Fibroblast of mammary gland (primary cell): Measurements from ENCODE around the gene EFNA4.

Experiments
- DNase-seq: peaks from one replicate; pipeline ENCODE4 v3.0.0-alpha.2; 2010; ENCODE audit warnings: low read depth
- H3K4me3 ChIP-seq: 2 replicates; pipeline ENCODE4 v1.5.1; 2011; ENCODE audit warnings: low read depth, mild to moderate bottlenecking, low read length, moderate library complexity; ENCODE audit not compliant: control insufficient read depth
- TF ChIP-seq, protein P1 (sequence below): conservative IDR thresholded peaks from 2 replicates; pipeline ENCODE4 v1.5.1; 2011; ENCODE audit warnings: low read depth, low read length, inconsistent platforms; ENCODE audit not compliant: control insufficient read depth, insufficient read depth

Gene EFNA4

DNA sequence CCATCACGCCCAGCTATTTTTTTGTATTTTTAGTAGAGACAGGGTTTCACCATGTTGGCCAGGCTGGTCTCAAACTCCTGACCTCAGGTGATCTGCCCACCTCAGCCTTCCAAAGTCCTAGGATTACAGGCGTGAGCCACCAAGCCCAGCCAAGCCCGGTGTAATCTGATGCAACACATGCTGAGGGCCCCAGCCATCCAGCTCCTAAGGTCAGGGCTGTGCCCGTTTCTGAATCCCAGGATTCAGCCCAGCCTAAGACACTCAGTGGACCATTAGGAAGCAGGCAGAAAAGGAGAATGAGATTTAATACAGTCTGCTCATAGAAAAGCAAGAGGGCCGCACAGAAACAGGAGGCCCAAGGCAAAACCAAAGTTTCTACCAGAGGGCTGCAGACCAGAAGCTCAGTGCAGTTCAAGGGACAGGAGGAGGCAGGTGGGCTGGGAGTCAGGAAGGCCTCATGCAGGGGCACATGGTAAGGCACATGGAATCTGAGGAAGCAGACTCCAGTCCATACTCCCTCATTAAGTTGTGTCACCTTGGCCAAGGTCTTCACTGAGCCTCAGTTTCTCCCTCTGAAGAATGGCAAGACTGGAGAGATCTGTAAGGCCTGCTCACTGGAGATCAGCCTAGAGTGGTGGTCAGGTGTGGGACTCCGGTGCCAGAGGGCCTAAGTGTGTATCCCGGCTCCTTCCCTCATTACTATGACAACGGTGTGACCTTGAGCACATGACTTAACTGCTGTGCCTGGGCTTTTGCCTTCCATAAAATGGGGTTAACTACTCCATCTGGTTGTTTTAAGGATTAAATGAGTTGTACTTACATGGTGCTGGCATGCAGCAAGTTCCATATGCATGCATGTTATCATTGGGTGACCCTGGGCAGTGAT, 14.8 kb upstream of the EFNA4 start:
- TF ChIP-seq, protein P1, sequence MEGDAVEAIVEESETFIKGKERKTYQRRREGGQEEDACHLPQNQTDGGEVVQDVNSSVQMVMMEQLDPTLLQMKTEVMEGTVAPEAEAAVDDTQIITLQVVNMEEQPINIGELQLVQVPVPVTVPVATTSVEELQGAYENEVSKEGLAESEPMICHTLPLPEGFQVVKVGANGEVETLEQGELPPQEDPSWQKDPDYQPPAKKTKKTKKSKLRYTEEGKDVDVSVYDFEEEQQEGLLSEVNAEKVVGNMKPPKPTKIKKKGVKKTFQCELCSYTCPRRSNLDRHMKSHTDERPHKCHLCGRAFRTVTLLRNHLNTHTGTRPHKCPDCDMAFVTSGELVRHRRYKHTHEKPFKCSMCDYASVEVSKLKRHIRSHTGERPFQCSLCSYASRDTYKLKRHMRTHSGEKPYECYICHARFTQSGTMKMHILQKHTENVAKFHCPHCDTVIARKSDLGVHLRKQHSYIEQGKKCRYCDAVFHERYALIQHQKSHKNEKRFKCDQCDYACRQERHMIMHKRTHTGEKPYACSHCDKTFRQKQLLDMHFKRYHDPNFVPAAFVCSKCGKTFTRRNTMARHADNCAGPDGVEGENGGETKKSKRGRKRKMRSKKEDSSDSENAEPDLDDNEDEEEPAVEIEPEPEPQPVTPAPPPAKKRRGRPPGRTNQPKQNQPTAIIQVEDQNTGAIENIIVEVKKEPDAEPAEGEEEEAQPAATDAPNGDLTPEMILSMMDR = no peak
- no peak overlapping the region for H3K4me3 ChIP-seq

GRCh38 chr1:155049651-155050559, 13.6 kb upstream of the EFNA4 start:
- H3K4me3 ChIP-seq = peak overlapping the region; percentile 62
- TF ChIP-seq, protein P1 = no peak
- DNase-seq = peak; percentile 54

More for the DNA sequence above, 14.8 kb upstream of the EFNA4 start:
- DNase-seq = no peak

DNA sequence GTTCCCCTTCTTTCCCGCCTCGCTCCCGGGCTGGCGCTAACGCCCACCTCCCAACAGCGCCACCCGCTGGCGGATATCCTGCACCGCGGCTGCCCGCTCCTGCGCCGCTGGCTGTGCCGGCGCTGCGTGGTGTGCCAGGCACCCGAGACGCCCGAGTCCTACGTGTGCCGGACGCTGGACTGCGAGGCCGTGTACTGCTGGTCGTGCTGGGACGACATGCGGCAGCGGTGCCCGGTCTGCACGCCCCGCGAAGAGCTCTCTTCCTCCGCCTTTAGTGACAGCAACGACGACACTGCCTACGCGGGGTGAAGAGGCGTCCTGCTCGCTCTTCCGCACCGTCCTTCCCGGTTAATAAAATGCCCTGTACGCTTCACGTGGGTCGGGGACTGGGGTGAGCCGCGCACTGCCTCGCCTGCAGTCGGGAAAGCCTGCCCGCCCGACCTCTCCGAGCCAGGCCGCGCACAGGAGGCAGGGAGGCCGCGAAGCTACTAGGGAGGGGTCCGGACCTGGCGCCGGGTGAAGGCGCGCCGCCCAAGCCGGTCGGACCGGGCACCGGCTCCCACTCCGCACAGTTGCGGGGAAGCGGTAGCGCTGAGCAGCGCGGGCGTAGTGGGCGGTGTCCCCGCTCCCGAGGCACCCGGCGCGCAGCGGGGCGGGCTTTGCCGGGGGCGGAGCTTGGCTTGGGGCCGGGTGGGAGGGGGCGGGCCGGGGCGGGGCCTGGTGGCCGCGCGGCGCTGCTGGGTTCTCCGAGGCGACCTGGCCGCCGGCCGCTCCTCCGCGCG, 12.8 kb upstream of the EFNA4 start, which contains the start of gene ADAM15:
Gene ADAM15 (plus strand): TSS at position 757 of the 782 bp plus-strand sequence. CDS start 71 bp downstream, outside the sequence.
- peak within 1 kb of the TSS; percentile 74 for H3K4me3 ChIP-seq
- DNase-seq = peak; percentile 69
- TF ChIP-seq, protein P1 = peak; percentile 69

DNA sequence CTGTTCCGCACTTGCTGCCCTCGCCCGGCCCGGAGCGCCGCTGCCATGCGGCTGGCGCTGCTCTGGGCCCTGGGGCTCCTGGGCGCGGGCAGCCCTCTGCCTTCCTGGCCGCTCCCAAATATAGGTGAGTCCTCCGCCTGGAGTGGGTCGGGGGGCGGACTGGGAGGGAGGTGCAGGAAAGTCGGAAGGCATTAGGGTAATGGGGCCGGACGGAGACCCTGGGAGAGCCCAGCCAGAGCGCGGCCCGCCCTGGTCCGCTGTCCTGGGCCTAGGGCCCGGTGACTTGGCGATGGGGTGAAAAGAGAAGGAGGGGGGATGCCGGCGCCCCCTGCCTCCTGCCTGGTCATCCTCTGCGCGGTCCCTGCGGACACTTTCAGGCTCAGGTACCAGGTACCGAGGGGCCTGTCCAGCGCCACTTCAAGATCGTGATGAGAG, 12.2 kb upstream of the EFNA4 start:
- H3K4me3 ChIP-seq = peak overlapping the region; percentile 74
- no peak for DNase-seq
- TF ChIP-seq, protein P1 = no peak

DNA sequence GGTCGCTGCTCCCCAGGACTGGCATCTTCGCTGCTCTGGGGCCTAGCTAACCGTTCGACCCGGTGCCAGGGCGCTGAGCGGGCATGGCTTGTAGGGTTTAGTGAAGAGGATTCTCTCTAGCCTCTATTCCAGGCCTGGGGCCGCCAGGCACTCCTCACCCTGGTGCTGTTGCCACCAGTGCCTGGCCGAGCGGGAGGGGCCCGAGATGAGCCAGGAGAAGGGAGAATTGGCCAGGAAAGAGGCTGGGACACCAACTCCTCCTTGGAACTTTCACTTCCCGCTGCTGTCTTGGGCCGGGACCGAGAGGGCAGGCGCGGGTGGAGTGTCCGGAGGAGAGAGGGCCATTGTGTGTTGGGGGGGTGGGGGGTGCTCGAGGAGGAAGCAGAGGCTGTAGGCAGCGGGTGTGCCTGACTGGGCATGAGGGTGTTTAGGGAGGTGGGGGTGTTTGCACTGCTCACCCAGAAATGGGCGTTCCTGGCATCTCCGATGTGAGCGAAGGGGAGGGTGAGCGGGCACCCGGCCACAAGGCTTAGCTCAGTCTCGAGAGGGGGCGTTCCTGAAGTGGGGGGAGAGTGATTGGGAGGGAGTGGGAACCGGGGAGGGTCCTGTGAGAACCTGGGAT, 11.7 kb upstream of the EFNA4 start:
- TF ChIP-seq, protein P1 = no peak
- DNase-seq = peak; percentile 18
- H3K4me3 ChIP-seq = peak overlapping the region; percentile 74
